Measurements from ENCODE around the gene GZMM.

- TF ChIP-seq GATA2 (IDR thresholded peaks at IDR 0.05; ENCODE audit: low read depth, low read length) (no peak), GATA3 (IDR thresholded peaks at IDR 0.05; ENCODE audit: low read depth, low read length) (no peak)
Measured at GRCh38 chr19:585551-586110, 41.8 kb downstream of the GZMM start.
